Stimulated activated CD4-positive, alpha-beta T cell treated with anti-CD3 and anti-CD28 coated beads, Interleukin-1b, Interleukin-23, amount 100 ng/mL, for 4 hours (primary cell): ENCODE data around the gene PPP6R1.
"Not testable (repeated sequence)": the region's sequence is repeated elsewhere in the genome, so short reads cannot be mapped to it uniquely, and the experiment has no call there.

Experiments used
- DNase-seq, 2 donors: peaks; one replicate each; pipeline ENCODE4 v3.0.0-alpha.2; 2020; ENCODE audit warnings: low read depth in 2 of 2

The PPP6R1 gene

DNA sequence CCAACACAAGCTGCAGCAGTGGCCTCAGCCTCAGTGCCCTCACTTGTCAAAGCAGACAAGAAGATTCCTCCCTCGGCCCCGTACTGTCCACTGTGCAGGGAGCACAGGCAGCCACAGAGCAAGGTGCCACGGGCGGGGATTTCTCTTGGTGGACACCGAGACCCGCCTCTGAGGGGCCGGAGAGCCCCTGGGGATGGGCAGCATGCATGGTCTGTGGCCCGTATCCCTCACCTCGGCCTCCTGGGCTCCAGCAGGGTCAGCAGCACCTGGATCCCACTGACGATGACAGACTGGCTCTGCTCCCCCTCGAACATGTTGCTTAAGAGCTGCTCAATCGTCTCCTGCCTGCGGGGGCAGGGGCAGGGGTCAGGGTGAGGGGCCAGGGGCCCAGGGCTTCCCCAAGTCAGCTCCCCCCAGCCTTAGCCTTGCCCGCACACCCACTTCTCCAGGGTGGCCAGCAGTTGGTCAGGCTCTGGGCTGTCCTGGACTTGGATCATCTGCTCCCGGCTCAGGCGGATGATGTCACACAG is 16.8 kb downstream of the PPP6R1 start:
- DNase-seq, result no peak

DNA sequence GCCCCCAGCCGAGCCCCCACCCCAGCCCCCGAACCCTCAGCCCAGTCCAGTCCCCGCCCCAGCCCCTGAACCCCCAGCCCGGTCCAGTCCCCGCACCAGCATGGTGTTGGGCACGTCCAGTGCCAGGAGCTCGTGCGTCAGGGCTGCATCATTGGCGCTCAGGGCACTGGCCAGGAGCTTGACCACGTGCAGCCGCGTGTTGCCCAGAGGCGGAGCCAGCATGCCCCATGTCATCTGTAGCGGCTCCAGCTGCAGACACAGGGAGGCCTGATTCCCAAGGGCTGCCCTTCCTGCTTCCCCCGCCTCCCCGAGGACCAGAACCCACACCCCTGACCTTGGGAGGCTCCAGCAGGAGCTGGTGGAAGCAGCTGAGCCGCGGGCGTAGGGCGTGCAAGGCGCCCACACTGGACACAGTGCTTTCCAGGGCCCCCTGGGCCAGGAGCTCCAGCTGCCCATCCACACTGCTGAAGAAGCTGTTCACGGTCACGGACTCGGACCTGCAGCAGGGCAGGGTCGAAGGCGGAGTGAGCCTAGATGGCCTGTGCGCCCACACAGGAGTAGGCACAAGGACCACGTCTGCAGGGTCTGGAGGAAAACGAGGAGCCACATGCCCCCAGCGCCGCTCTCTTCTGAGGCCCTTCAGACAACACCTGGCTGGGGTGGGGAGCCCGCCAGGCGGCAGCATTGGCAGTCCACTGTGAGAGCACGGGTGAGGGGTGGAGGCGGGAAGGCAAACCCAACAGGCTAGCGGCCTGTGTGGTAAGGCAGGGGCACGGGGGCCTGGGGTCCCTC is 17.5 kb downstream of the PPP6R1 start:
- DNase-seq, result no peak

DNA sequence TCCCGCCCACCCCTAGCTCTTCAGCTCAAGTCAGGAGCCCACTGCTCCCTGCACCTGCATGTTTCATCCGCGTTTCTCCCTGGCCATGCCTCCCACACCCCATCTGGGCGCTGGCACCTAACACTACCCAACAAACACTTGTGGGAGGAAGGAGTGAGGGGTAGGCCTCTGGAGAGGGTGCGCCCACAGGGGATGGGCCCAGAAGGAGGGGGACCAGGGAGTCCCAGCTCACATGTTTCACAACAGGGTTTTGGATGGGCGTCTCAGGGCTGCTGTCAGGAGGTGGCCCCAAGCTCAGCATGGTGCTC is 18.1 kb downstream of the PPP6R1 start:
- no peak for DNase-seq

DNA sequence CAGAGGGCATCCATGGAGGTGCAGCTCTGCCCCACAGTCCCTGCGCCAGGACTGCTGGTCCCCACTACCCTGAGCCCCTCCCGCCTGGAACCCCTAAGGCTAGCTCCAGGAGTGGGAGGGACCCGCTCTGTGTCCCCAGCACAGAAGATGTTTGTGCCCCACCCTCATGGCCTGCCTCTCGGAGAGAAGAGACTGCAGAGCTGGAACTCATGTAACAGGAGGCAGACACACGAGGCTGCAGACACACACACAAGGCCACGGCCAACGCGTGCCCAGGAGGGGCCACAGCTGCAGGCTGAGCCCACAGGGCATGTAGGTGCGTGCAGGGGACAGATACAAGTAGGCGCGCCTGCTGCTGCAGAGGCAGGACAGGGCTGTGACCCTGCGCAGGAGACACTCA is 19.8 kb downstream of the PPP6R1 start:
- DNase-seq, result no peak

DNA sequence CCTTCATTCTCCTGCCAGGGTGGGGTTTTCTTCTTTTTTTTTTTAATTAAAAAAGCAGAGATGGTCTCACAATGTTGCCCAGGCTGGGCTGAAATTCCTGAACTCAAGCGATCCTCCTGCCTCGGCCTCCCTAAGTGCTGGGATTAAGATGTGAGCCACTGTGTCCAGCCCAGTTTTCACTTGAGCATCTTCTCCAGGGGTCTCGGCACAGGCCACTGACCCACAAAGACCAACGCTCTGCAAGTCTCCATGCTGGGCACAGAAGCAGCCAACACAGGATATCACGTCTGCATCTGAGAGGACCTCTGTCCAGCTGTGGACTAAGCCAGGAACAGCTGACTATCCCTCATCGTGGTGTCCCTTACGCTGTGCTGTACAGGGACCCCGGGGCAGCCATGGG is 20.8 kb downstream of the PPP6R1 start:
- no peak for DNase-seq

DNA sequence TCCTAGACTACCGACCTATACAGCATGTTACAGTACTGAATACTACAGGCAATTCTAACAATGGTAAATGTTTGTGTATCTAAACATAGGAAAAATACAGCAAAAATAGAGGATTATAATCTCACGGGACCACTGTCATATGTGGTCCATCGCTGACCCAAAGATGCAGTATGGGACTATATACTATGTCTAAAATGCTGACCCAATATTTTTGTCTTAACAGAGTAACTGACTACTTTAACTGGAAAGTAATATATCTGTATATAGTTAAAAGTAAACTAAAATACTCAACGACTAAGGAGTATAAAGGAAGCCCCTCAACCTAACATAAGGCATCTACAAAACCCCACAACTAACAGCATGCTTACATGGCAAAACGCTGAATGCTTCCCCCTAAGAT is 25.8 kb downstream of the PPP6R1 start:
- no peak for DNase-seq

DNA sequence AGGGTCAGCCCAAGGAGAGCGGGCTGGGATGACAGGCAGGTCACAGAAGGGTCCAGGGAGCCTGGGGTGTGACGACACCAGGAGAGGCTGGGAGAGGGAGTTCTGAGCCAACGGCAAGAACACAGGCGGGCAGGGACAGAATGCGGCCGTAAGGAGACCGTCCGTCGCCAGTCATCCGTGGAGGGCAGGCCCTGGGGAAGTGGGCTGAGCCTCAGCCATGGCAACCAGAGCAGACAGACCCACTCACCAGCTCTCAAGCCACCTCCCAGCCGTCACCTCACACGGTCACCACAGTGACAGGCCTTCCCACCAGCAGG is 26.6 kb downstream of the PPP6R1 start:
- DNase-seq, result no peak

DNA sequence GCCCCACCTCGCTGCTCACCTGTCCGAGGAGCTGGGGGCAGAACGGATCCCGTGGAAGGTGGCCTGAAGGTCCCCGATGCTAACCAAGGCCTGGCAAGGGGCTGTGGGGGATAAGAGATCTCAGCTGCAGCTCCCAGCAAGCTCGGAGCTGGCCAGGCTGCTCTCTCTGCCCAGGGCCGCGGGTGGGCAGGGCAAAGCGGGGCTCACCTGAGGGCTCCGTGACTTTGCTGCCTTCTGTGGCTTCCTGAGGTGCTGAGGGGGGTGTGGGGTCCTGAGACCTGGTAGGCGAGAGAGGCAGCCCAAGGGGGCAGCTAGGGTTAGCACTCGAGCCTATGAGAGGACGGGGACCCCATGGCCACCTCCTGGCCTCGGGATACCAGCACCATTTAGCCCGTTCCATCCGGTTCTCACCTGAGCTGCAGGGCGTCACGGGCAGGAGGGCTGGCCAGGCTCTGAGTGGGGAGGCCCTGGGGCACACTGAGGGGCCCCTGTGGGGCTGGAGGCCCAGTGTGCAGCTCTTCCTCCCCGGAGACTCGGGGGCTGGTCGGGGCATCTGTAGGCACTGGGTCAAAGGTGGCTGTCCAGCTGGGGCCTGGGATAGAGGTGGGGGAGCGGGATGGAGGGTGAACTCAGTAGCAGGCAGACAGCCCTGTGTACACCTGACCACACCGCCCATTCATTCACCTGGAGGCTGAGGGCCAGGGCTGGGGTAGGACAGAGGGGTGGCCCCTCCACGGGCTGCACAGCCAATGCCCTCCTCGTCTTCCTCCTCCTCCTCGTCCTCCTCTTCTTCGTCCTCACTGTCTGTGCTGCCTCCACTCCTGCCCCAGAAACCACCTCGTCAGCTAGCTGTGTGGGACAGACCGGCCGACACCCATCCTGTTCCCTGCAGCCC is 27.2 kb downstream of the PPP6R1 start:
- no peak for DNase-seq

DNA sequence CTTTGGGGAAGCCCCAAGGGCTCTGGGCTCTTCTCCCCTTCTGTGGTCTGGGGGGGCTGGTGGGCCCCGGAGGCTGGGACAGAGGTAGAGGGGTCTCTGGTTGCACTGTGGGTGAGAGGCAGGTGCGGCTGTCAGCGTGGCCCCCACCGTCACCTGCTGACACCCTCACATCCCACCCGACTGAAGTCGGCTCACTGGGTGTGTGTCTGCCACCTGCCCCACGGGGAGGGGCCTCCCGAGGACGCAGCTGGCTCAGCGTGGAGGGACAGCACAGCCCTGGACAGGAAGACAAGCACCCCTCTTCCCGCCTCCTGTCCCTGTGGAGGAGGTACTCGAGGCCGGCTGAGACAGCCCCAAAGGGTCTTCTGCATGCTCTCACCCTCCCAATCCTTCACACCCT is 28.0 kb downstream of the PPP6R1 start:
- DNase-seq, result no peak

DNA sequence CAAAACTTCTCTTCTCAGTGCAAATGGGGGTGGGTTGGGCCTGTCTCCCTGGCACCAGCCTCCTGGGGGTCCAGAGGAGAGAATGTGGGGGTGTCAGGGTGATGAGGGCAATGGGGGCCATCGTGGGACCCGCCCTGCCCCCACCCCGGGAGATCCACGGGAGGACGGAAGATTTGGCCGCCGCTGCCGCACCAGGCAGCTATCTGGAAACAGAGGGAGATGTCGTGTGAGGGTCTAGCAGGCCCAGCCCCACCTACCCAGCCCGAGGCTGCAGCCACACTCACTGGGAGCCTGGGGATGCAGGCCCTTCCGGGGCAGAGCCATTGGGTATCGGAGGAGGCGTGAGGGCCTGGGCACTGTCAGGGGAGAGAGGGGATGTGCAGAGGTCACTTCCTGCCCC is 28.5 kb downstream of the PPP6R1 start:
- no peak for DNase-seq

DNA sequence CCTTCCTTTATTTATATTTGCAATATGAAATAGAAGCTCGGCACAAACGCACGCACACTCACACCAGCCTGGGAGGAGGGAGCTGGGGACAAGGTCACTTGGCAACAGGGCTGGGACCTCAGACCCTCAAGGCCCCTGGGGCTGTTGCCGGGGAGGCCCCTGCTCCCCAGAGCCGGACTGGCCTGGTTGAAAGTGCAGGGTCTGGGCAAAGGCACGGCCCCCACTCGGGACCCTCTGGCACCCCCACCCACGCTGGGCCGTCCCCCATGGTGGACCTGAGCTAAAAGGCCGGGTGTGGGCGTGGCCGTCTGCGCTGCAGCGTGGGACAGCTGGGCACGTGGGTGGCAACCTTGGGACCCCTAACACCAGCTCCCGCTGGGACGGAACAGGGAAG is 29.0 kb downstream of the PPP6R1 start:
- DNase-seq, result no peak

DNA sequence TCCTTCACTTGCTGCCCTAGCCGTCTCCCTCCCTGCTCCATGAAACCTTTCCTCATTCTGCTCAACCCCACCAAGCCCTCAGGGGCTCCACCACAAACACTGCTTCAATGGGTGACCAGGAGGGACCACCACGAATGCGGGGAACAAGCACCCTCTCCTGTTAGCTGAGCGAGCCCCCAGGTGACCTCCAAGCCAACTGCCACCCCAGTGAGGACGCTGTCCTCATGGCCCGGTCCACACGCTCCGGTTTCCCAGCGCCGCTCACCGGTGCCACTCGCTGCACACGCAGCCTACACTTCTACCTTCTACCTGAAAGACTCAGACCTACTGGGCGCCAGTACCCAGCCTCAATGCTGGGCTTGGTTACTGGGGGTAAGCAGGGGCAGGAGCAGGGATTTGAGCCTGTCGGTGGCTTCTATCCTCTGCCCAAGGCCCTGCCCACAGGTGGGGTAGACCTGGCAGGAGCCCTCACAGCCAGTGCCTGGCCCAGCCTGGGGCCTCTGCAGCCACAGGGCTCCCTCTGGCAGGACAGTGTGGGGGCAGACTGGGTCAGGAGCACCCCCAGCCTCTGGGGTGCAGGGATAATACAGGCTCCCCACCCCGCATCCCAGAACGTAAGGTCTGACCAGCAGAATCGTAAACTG is 29.6 kb downstream of the PPP6R1 start:
- no peak for DNase-seq

DNA sequence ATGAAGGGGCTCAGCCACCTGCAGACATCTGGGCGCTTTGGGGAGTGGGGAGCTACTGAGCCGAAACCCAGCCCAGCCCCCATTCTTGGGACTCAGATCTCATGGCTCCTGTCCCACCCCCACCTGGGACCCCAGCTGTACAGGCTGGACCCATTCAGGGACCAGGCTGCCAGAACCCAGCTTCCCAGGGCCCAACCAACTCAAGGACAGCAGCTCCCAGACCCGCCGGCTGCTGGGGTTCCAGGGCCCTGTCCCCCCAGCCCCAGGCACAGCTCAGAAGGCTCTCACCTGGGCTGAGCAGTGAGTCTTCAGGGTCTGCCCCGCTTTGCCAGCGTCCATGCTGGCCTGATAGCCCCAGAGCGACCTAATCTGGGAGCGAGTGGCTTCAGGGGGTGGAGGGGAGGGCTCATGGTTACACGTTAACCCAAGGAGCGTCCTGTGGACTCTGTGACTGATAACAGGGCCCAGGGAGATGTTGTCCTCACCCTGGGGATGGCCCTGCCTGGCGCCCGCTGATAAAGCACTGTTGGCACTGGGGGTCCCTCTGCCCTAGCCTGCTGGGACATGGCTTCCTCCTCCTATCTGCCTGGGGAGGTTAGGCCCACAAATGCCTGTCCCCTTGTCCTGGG is 30.3 kb downstream of the PPP6R1 start, which contains the start of gene TMEM86B:
Gene TMEM86B (minus strand): TSS at position 361 of the 629 bp plus-strand sequence. CDS start 22 bp downstream, at position 339.
- no peak for DNase-seq

DNA sequence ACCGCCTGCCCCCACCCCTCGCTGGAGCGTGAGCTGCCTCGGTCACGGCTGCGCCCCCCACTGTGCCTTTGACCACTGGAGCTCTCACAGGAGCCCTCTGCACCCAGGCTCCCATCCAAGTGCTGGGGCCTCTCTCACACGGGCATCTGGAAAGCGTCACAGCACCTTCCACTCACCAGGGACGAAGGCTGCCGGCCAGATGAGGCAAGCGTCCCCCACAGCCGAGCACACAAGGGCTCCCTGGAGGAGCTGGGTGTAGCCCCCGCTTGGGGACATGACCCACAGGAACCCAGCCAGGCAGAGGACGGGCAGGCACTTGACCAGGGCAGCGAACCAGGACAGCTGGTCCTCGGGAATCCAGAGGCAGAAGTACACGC is 30.8 kb downstream of the PPP6R1 start:
- DNase-seq, result no peak

DNA sequence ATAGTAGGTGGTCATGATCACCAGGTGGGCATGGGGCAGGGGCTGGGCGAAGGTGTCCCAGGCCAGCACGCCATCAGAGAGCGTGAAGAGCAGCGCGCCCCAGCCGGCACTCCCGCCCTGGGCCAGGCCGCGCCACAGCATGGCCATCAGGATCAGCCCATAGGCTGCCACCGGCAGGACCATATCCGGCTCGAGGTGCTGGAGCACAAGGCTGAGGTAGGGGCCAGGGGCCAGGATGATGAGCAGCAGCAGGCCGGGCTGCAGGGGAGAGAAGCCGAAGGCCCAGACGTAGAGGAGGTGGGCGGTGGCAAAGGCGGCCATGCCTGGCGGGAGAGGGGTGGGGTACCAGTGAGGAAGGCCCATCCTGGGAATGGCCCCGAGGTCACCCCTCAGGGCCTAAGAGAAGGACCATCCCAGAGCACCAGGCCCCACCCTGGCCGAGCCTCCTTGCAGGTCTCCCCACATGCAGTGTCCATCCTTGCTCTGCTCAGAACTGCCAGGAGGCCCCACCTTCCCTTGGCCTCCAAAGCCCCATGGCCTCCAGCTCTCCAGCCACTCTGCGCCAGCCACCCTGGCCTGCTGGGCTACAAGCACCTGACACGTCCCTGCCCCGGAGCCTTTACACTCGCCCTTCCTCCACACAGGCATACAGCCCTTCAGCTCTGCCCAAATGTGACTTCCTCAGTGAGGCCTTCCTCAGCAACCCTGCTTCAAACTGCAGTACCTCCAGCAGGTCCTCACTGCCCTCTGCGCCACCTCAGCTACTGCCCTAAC is 31.4 kb downstream of the PPP6R1 start:
- no peak for DNase-seq

DNA sequence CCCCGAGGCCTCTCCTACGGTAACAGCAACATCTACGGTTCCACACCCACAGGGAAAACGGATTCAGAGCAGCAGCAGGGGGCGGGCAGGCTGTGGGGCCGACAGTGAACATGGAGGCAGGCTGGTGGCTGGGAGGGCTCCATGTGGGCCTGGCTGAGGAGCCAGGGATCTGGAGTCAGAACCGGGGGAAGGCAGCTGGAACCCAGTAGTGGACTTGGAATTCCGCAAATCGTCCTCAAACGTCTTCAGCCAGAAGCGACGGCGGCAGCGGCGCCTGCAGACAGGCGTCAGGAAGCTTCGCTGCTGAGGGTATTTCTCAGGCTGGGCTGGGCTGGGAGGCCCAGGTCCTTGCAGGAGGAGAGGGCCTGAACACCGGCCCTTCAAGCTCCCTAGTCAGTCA is 32.0 kb downstream of the PPP6R1 start:
- DNase-seq, result no peak

DNA sequence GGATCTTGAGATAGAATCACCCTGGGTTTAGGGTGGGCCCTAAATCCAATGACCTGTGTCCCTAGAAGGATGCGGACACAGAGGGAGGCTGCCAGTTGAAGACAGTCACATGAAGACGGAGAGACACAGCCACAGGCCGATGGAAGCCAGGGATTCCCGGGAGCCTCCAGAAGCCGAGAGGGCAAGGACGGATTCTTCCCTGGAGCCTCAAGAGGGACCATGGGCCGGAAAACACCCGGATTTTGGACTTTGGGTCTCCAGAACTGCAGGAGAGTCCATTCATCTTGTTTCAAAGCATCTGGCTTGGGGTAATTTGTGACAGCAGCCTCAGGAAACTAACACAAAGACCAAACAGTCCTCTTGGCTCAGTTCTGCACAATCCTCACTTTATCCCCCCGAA is 32.5 kb downstream of the PPP6R1 start:
- DNase-seq, result no peak

DNA sequence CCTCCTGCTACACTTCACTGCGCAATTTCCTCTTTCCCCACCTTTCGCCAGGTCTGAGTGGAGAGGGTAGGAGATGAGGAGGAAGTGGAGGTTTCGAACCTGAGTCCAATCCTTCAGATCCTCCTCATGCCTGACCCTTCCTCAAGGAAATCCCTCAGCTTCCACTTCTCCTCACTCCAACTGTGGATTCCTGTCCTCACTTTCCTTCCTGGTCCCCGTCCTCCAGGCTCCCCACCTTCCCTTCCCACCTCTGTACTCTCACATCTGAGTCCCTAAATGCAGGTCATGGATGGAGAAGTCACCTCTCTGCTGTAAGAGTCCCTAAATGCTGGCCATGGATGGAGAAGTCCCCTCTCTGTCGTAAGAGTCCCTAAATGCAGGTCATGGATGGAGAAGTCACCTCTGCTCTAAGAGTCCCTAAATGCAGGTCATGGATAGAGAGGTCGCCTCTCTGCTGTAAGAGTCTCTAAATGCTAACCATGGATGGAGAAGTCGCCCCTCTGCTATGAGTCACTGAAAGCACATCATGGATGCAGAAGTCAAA is 33.3 kb downstream of the PPP6R1 start:
- no peak for DNase-seq

DNA sequence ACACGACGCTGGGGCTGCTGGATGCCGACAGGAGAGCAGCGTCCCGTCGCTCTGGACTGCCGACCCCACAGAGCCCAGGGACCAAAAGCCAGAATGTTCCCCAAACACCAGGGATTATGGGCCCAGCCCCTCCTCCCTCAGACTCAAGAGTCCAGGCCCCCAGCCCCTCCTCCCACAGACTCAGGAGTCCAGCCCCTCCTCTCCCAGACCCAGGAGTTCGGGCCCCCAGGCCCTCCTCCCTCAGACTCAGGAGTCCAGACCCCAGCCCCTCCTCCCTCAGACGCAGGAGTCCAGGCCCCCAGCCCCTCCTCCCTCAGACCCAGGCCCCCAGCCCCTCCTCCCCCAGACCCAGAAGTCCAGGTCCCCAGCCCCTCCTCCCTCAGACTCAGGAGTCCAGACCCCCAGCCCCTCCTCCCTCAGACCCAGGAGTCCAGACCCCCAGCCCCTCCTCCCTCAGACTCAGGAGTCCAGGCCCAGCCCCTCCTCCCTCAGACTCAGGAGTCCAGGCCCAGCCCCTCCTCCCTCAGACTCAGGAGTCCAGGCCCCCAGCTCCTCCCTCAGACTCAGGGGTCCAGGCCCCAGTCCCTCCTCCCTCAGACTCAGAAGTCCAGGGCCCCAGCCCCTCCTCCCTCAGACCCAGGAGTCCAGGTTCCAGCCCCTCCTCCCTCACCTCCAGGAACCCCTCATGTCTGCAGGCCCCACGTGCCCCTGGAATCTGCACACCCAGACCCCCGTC is 34.0 kb downstream of the PPP6R1 start:
- not testable (repeated sequence) for DNase-seq

DNA sequence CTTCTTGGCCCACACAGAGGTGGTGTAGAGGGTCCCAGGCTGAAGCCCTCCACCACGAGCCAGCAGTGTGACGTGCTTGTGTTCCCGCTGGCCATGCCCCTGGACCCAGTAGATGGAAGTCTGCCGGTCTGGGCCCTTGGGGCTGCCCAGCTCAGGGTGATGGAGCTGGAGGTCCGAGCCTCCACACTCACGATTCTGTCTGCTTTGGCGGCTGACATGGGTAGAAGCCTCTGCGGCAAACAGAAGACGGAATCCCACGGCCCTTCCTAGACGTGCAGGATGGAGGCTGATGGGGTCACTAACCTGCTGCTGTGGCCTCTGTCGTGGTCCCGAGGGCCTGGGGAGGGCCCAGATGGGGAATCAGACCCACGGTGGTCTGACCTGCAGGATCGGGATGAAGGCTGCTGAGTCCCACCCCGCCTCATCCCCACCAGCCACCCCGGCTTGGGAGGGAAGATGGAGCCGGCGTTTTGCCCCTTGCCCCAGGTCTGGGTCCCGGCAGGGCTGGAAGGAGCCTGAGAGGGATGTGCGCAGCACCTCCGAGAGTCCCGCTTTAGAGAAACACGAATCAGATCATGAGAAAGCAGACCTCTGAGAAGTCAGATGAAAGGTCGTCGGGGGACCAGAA is 34.7 kb downstream of the PPP6R1 start:
- DNase-seq, result no peak
